Body of pancreas (tissue), 4 donors: Measurements from ENCODE around the gene DHRS7B.

Experiments
- CTCF ChIP-seq, 7 experiments: fragments of 450-650 bp in 4 of 7; fragments of 200-600 bp in 3 of 7; sonication (generic) in 3 of 7; IDR thresholded peaks; one replicate each; pipeline ENCODE4 v1.5.1; 2016 to 2019; ENCODE audit warnings: antibody characterized with exemption in 7 of 7
- POLR2A ChIP-seq, 3 donors: fragments of 450-650 bp; IDR thresholded peaks; one replicate each; pipeline ENCODE4 v1.6.1; 2016; ENCODE audit warnings: antibody characterized with exemption in 3 of 3, mild to moderate bottlenecking in 2 of 3

- TF ChIP-seq CTCF (IDR thresholded peaks at IDR 0.05) (no peak), POLR2A (IDR thresholded peaks at IDR 0.05) (no peak)
Observed at GRCh38 chr17:21215935-21216334, 89.2 kb downstream of the DHRS7B start.
